HUES48 (cell line): ENCODE results near the gene REST.

Experiments
- H3K27ac ChIP-seq: one replicate; pipeline ENCODE4 v1.7.0; 2013; ENCODE audit warnings: low read depth, low read length, inconsistent platforms
- H3K27me3 ChIP-seq: 2 replicates; pipeline ENCODE4 v1.6.1; 2013; ENCODE audit warnings: mild to moderate bottlenecking, low read length; ENCODE audit not compliant: control insufficient read depth, insufficient read depth
- H3K36me3 ChIP-seq: 2 replicates; pipeline ENCODE4 v1.6.1; 2013; ENCODE audit warnings: low read length; ENCODE audit not compliant: control insufficient read depth, insufficient read depth
- H3K4me1 ChIP-seq: 2 replicates; pipeline ENCODE4 v1.6.1; 2013; ENCODE audit warnings: mild to moderate bottlenecking, low read length; ENCODE audit not compliant: control insufficient read depth, insufficient read depth
- H3K4me3 ChIP-seq: 2 replicates; pipeline ENCODE4 v1.5.1; 2013; ENCODE audit warnings: mild to moderate bottlenecking, low read depth, low read length
- H3K9ac ChIP-seq: 2 replicates; pipeline ENCODE4 v1.6.1; 2013; ENCODE audit warnings: mild to moderate bottlenecking, low read depth, low read length, moderate library complexity
- H3K9me3 ChIP-seq: 2 replicates; pipeline ENCODE4 v1.6.1; 2013; ENCODE audit warnings: low read length; ENCODE audit not compliant: control insufficient read depth, insufficient read depth

Gene REST

DNA sequence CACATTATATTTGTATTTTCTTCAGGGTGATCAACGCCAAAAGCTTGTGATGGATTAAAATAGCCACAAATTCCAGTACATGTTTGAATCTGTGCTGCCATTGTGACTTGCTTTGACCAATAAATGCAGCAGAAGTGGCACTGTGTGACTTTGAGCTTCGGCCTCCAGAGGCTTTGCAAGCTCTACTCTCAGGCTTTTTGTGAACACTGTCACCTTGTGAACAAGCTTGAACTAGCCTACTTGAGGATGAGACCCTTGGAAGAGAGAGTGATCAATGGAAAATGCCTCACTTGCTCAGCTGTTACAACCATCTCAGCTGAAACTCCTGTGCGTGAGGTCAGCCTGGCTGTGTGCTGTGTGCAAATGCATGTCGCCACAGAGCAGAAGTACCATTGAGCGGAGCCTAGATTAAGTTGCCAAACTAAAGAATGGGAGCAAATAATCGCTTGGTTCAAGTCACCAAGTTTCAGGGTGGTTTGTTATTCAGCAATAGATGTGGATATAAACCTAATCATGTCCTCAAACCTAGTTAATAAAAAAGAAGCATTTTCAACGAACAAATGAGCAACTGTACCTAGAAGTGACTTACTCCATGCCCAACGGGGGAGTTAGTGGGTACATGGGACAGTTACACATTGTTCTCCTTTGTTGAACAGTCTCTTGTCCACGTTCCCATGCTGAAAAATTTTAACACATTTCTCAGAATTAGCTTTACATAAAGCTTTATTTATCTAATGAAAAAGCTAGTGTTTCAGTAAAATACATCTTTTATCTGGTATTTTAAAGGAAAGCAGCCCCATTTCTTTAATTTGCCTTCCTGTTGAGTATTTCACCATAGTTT, 46.2 kb downstream of the REST start:
- Histone ChIP-seq H3K4me3 (no peak overlapping the region), H3K27me3 (no peaks in the 10 kb centered on the region; the same call in 1 of the 2 replicates), H3K36me3 (no peaks in the 10 kb centered on the region), H3K27ac (no peak overlapping the region), H3K4me1 (no peaks in the 10 kb centered on the region; the same call in 1 of the 2 replicates), H3K9ac (no peak overlapping the region), H3K9me3 (no peaks in the 10 kb centered on the region)

DNA sequence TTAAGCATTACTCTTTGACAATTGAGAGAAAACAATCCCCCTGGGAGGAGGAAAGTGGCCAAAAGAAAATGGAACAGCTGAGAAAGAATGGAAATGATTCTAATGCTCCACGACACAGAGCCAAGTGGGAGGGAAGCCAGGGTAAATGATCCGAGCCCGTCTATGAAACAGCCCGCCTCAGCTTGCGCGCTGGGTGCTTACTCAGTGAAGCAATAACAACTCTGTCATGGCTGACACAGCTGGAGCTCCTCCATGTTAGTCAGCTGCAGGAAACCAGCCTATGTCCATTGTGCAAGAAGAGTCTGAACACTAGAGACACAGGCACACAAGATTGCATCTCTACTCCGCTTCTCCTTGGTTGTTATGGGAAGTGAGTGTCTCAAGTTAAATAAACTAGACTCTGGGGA, 50.4 kb downstream of the REST start:
- H3K9me3 ChIP-seq = no peaks in the 10 kb centered on the region
- no peaks in the 10 kb centered on the region for H3K4me1 ChIP-seq
- no peak overlapping the region for H3K9ac ChIP-seq
- H3K27ac ChIP-seq = no peak overlapping the region
- H3K4me3 ChIP-seq = no peak overlapping the region
- peaks cover 14% of the 10 kb centered on the region for H3K36me3 ChIP-seq
- no peaks in the 10 kb centered on the region for H3K27me3 ChIP-seq

DNA sequence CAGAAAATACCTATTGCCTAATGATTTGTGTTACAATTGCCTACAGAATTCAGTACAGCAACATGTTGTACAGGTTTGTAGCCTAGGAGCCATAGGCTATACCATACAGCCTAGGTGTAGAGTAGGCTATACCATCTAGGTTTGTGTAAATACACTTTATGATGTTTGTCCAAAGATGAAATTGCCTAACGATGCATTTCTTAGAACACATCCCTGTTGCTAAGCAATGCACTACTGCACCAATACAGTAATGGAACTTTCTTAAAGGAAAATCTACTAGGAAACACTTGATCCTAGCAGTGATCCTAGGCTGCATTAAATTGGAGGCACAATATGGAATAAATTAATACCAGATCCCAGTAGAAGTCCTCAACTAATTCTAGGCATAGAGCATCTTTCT, 51.4 kb downstream of the REST start:
- Histone ChIP-seq H3K36me3 (peaks cover 22% of the 10 kb centered on the region), H3K4me1 (no peaks in the 10 kb centered on the region), H3K4me3 (no peak overlapping the region), H3K9ac (no peak overlapping the region), H3K9me3 (no peaks in the 10 kb centered on the region), H3K27me3 (no peaks in the 10 kb centered on the region), H3K27ac (no peak overlapping the region)

DNA sequence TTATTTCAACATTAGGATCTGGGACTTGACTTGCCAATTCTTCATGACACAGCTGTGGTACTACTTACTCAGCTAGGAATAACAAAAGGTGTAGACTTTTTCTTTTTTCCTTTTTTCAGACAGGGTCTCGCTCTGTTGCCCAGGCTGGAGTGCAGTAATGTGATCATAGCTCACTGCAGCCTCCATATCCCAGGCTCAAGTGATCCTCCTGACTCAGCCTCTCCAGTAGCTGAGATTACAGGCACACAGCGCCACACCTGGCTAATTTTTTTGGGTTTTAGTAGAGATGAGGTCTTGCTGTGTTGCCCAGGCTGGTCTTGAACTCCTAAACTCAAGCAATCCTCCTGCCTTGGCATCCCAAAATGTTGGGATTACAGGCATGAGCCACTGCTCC, 53.4 kb downstream of the REST start:
- no peak overlapping the region for H3K4me3 ChIP-seq
- H3K9me3 ChIP-seq = no peaks in the 10 kb centered on the region
- H3K27ac ChIP-seq = no peak overlapping the region
- no peak overlapping the region for H3K9ac ChIP-seq
- H3K36me3 ChIP-seq = peaks cover 42% of the 10 kb centered on the region
- H3K27me3 ChIP-seq = no peaks in the 10 kb centered on the region
- no peaks in the 10 kb centered on the region for H3K4me1 ChIP-seq

DNA sequence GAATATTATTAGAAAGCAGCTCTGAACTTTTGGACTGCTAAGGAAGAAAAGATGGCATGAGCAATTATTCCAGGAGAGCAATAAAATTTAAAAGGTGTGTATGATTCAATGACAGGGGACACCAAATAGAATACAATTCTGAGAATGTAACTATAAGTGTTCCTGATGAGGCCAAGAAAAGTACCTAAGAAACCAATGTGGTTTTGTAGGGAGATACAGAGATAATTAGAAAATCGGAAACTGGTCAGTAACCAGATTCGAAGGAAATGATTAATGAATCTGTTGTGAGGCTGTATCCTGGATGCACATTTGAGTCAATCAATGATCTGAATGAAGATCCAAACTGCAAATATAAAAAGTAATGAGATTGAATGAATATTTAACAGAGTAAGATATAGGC, 63.7 kb downstream of the REST start:
- Histone ChIP-seq H3K4me3 (no peak overlapping the region), H3K27me3 (no peaks in the 10 kb centered on the region), H3K9me3 (no peaks in the 10 kb centered on the region), H3K27ac (no peak overlapping the region), H3K36me3 (peaks cover 71% of the 10 kb centered on the region), H3K9ac (no peak overlapping the region), H3K4me1 (no peaks in the 10 kb centered on the region)

DNA sequence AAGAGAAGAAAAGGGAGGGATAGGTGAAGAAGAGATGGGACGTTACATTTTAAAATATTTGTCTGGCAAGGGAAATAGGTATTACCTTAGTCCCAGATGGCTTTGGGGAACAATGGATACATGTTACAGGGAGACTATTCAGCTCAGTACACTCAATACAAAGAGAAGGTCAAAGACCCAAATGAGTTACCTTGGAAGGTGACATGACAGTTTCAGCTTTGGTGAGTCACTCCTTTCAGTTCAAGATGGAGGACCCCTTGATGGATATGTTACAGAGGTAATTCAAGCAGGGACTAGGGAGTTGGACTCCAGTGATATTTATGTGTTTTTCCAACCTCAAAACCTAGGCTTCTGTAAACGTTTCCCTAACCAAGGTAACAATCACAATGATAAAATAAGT, 64.7 kb downstream of the REST start:
- H3K4me1 ChIP-seq = no peaks in the 10 kb centered on the region
- H3K27ac ChIP-seq = no peak overlapping the region
- H3K9me3 ChIP-seq = no peaks in the 10 kb centered on the region
- no peaks in the 10 kb centered on the region for H3K27me3 ChIP-seq
- no peak overlapping the region for H3K4me3 ChIP-seq
- peaks cover 61% of the 10 kb centered on the region for H3K36me3 ChIP-seq
- H3K9ac ChIP-seq = no peak overlapping the region

DNA sequence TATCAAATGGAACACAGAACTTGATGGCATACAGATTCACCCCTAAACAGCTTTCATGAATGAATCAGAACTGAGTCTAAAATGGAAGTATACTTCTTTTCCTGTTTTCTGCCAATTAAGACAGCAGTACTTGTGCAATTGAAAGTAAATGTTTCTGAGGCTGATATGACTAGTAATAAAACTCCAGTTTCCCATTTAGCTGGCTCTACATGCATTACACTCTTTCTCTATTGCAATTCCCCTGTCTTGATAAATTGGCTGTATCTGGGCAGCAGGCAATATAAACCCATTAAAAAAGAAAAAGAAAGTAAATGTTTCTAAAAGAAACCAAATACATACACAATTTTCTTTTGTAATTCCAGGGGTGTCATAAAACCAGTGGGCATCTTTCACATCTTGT, 65.1 kb downstream of the REST start:
- H3K4me3 ChIP-seq = no peak overlapping the region
- no peaks in the 10 kb centered on the region for H3K4me1 ChIP-seq
- no peaks in the 10 kb centered on the region for H3K9me3 ChIP-seq
- peaks cover 57% of the 10 kb centered on the region for H3K36me3 ChIP-seq
- H3K27me3 ChIP-seq = no peaks in the 10 kb centered on the region
- no peak overlapping the region for H3K9ac ChIP-seq
- no peak overlapping the region for H3K27ac ChIP-seq

DNA sequence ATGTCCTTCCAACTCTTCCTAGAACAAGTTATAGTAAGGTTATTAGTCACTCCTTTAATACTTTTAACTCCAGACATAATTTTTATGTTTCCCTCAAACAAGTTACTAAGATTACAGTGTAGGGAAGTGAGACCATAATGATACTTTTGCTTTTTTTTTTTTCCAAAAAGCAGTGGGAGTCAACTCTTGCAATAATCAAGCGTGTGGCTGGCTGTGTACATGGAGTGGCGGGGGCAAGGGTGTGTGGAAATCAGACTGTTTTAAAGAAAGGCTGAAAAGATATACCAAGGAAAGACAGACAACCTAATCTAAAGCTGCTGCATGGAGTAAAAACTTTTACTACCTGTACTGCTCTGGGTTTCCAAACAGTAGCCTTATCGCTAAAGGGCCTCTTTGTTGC, 65.6 kb downstream of the REST start:
- Histone ChIP-seq H3K36me3 (peaks cover 52% of the 10 kb centered on the region), H3K4me3 (no peak overlapping the region), H3K27me3 (no peaks in the 10 kb centered on the region), H3K9me3 (no peaks in the 10 kb centered on the region), H3K4me1 (no peaks in the 10 kb centered on the region), H3K9ac (no peak overlapping the region), H3K27ac (no peak overlapping the region)

DNA sequence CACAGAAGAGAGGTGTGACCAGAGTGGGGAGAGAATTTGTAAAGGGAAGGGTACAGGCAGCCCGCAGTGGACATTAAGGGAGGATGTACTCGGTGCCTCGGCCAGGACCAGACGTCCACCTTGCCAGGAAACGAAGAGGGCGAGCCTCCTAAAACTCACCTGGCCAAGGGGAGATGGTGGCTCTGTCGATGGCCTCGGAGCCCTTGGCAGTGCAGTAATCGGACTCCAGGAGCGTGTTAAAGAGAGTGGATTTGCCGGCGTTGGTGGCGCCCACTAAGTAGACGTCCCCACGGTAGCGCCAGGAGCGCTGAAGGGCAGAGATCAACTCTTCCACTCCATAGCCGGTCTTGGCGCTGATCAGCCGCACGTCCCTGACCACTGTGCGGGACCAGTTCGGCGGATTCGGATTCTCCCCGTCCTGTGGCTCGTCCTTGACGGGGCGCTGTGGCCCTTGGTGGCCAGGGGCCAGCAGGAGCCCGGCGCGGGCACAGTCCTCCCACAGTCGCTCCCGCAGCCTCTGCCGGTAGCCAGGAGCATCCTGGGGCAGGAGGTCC, 68.7 kb downstream of the REST start:
- Histone ChIP-seq H3K27ac (no peak overlapping the region), H3K9ac (peak overlapping the region; percentile 33; the same call in 1 of the 2 replicates), H3K27me3 (no peaks in the 10 kb centered on the region), H3K4me1 (no peaks in the 10 kb centered on the region), H3K36me3 (peaks cover 30% of the 10 kb centered on the region), H3K9me3 (no peaks in the 10 kb centered on the region), H3K4me3 (peak overlapping the region; percentile 99)

DNA sequence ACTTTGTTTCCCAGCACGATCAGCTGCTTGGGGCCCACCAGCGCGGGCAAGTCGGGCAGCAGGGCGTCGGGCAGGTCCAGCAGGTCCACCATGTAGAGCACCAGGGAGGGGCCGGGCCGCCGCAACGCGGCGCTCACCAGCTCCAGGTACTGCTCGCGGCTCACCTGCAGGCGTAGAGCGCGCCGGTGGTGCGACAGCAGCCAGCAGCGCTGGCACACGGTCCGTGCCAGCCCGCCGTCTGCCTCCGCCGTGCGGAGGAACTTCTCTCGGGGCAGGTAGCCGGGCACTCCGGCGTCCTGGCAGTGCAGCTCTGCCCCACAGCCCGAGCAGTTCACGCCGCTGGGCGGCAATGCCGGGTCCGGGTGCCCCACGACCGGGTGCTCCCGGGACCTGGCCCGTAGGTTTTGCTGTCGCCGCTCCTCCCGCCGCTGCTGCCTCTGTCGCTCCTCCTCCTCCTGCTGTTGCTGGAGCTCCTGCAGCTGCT, 69.2 kb downstream of the REST start:
- H3K27ac ChIP-seq = no peak overlapping the region
- no peaks in the 10 kb centered on the region for H3K9me3 ChIP-seq
- H3K4me1 ChIP-seq = no peaks in the 10 kb centered on the region
- peak overlapping the region; percentile 76; the same call in 1 of the 2 replicates for H3K9ac ChIP-seq
- H3K4me3 ChIP-seq = peak overlapping the region; percentile 99
- peaks cover 25% of the 10 kb centered on the region for H3K36me3 ChIP-seq
- H3K27me3 ChIP-seq = no peaks in the 10 kb centered on the region

DNA sequence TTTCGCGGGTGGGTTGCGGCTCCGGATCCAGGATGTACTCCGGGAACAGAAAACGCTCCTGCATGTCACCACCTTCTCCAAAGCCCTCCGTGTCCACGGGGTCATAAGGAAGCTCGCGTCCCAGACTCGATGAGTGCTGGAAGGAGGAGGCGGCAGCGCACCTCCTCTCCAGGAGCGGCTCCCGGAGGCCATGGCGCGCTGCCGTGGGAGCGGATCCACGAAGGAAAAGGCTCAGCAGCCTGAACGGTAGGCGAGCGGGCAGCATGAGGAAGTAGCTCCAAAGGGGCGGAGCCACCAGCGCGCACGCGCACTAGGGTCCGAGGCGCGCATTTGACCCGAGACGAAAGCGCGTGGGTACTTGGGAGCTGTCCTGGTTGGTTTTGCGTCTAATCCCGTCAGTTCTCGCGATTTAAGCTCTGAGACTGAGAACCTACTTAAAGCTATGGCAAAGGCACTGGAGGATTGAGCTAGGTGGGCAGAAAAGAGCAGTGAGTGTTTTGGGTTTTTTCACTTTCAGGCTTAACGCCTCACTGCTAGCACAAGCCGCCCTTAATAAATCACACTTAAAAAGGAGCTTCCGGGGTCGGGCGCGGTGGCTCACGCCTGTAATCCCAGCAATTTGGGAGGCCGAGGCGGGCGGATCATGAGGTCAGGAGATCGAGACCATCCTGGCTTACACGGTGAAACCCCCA, 69.8 kb downstream of the REST start, which contains the start of gene NOA1:
Gene NOA1 (minus strand): TSS at position 286 of the 692 bp plus-strand sequence. CDS start 21 bp downstream, at position 265.
- peak within 1 kb of the TSS; percentile 85 for H3K9ac ChIP-seq
- H3K4me3 ChIP-seq = peak within 1 kb of the TSS; percentile 99
- no peaks in the 10 kb centered on the region for H3K9me3 ChIP-seq
- H3K27me3 ChIP-seq = no peaks in the 10 kb centered on the region
- H3K27ac ChIP-seq = peak within 1 kb of the TSS; percentile 93
- peaks cover 19% of the 10 kb centered on the region for H3K36me3 ChIP-seq
- no peaks in the 10 kb centered on the region for H3K4me1 ChIP-seq
